Testis (tissue), 2 donors: ENCODE measurements around the gene ZNF267.

Source experiments
- POLR2A ChIP-seq: fragments of 450-650 bp; IDR thresholded peaks from one replicate; pipeline ENCODE4 v1.6.1; 2017; ENCODE audit warnings: antibody characterized with exemption, mild to moderate bottlenecking, moderate library complexity
- TF ChIP-seq, protein P1 (sequence below), 3 experiments: fragments of 450-650 bp in 2 of 3; fragments of 200-600 bp in 1 of 3; sonication (generic) in 1 of 3; IDR thresholded peaks; one replicate each; pipeline ENCODE4 v1.5.1; 2016 to 2019; ENCODE audit warnings: antibody characterized with exemption in 3 of 3, mild to moderate bottlenecking in 2 of 3, moderate library complexity in 1 of 3

DNA sequence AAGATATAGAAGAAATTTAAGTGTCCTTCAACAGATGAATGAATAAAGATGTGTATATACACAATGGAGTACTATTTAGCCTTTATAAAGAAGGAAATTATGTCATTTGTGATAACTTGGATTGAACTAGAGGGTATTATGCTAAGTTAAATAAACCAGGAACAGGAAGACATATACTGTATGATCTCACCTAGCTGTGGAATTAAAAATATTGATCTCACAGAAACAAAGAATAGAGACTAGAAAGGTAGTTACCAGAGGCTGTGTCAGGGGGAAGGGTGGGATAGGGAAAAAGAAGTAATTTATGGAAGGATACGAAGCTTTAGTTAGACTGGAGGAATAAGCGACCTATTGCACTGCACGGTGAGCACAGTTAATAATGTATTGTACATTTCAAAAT lies 5.4 kb upstream of the ZNF267 start:
- TF ChIP-seq, protein P1, sequence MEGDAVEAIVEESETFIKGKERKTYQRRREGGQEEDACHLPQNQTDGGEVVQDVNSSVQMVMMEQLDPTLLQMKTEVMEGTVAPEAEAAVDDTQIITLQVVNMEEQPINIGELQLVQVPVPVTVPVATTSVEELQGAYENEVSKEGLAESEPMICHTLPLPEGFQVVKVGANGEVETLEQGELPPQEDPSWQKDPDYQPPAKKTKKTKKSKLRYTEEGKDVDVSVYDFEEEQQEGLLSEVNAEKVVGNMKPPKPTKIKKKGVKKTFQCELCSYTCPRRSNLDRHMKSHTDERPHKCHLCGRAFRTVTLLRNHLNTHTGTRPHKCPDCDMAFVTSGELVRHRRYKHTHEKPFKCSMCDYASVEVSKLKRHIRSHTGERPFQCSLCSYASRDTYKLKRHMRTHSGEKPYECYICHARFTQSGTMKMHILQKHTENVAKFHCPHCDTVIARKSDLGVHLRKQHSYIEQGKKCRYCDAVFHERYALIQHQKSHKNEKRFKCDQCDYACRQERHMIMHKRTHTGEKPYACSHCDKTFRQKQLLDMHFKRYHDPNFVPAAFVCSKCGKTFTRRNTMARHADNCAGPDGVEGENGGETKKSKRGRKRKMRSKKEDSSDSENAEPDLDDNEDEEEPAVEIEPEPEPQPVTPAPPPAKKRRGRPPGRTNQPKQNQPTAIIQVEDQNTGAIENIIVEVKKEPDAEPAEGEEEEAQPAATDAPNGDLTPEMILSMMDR (IDR thresholded peaks at IDR 0.05), result no peak
- TF ChIP-seq POLR2A, result no peak
